Cardiac muscle cell (in vitro differentiated cells and primary cell): ENCODE measurements around the gene CCDC14. TPM values are rescaled to one million over a fixed set of nuclear protein-coding genes. Genes with fewer than 3 reads are reported as not detected.

ENCODE experiments used
- DNase-seq, 2 donors: peaks; one replicate each; pipeline versions ENCODE4 v3.0.0 to v3.0.0-alpha.2; 2010 to 2017; ENCODE audit warnings: low read depth in 1 of 2, low spot score in 1 of 2
- H3K27ac ChIP-seq: fragments of 200-600 bp; sonication (generic); 2 replicates; pipeline ENCODE4 v1.5.1; 2016
- H3K27me3 ChIP-seq: fragments of 200-600 bp; sonication (generic); 2 replicates; pipeline ENCODE4 v1.6.0; 2016; ENCODE audit warnings: control low read depth
- H3K36me3 ChIP-seq: fragments of 200-600 bp; sonication (generic); 2 replicates; pipeline ENCODE4 v1.5.1; 2016; ENCODE audit warnings: control low read depth
- H3K4me1 ChIP-seq: fragments of 200-600 bp; sonication (generic); 2 replicates; pipeline ENCODE4 v1.8.1; 2017; ENCODE audit warnings: low read depth, mild to moderate bottlenecking, mixed run types
- H3K4me3 ChIP-seq: fragments of 200-600 bp; sonication (generic); 2 replicates; pipeline ENCODE4 v1.5.1; 2016; ENCODE audit warnings: mild to moderate bottlenecking
- H3K9me3 ChIP-seq: fragments of 200-600 bp; sonication (generic); 2 replicates; pipeline ENCODE4 v1.5.1; 2017; ENCODE audit warnings: low read depth, mild to moderate bottlenecking, control low read depth
- CTCF ChIP-seq: IDR thresholded peaks from 2 replicates; pipeline ENCODE4 v1.5.1; 2012; ENCODE audit warnings: low read depth, mild to moderate bottlenecking, low read length
- polyA plus RNA-seq: library from polyadenylated mRNA; unstranded; fragments of >200 nt; fragmentation: Nextera tagmentation; extraction: Ambion mirVana; gene quantifications from 2 replicates; pipeline ENCODE4 v1.2.1, GENCODE V29; 2016
- total RNA-seq: library from RNA; depleted of rRNA; stranded (reverse); fragments of >200 nt; gene quantifications from 2 replicates; pipeline ENCODE4 v1.2.3, GENCODE V29; 2016

Gene CCDC14
- total and polyA plus RNA-seq, 2 experiments from 2014 or later: 16.9 to 45.5 TPM

DNA sequence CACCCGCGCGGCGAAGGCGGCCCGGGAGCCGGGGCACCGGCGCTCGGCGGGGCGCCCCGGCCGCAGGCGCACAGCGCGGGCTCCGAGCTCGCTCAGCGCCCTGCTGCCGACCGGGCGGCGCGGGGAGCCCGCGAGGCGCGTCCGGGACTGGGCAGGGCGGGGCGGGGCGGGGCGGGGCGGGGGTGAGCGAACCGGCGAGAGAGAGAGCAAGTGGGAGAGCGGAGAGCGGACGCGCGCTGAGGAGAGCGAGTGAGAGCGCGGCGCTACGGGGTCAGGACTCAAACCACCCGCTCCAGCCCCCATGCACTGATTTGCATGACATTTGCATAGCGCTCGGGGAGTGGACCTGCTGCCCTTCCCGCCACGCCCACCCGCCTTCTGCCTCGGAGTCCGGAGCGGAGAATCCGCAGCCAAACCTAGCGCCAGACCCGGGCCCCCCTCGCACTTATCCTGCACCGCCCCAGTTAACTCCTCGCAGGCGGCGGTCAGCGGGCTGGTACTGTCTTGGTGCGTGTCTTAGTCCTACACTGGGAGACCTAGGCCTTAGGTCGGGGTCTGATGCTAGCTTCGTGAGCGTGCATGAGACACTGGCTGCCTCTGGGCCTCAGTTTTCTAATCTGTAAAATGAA, 76.7 kb downstream of the CCDC14 start, which contains the start of gene MYLK:
MYLK (minus strand) TSS at position 130 of the 629 bp plus-strand sequence. CDS start 90,491 bp downstream, outside the sequence.
- peak within 1 kb of the TSS; percentile 51 for H3K4me3 ChIP-seq
- H3K27ac ChIP-seq: no peak within 1 kb of the TSS
- no peaks in the 10 kb centered on the region for H3K36me3 ChIP-seq
- no peak for TF ChIP-seq CTCF
- no peaks in the 10 kb centered on the region for H3K9me3 ChIP-seq
- peaks cover 18% of the 10 kb centered on the region for H3K27me3 ChIP-seq
- peak; percentile 94 for DNase-seq
- no peaks in the 10 kb centered on the region for H3K4me1 ChIP-seq

GRCh38 chr3:123883701-123884202, 77.3 kb downstream of the CCDC14 start:
- no peak overlapping the region for H3K27ac ChIP-seq
- no peaks in the 10 kb centered on the region for H3K4me1 ChIP-seq
- H3K36me3 ChIP-seq: no peaks in the 10 kb centered on the region
- peak overlapping the region; percentile 51 for H3K4me3 ChIP-seq
- H3K9me3 ChIP-seq: no peaks in the 10 kb centered on the region
- TF ChIP-seq CTCF: no peak
- peak; percentile 13 to 34 for DNase-seq
- peaks cover 18% of the 10 kb centered on the region for H3K27me3 ChIP-seq

DNA sequence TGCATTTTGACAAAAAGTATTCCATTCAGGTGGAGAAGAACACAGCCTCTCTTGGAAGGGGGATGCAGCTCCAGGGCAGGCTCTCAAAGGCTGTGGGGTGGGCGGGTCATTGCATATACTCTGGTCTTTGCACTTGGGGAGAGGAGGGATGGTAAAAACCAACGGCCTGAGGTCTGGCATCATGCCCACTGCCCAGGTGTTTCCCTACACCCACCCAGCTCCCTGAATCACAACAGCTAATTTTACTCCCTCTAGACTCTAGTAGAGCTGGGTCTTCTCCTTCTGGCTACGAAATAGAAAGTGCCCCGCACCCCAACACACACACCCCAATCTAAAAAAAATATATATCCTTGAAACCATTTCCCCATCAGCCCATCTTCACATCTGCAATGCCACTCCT, 77.9 kb downstream of the CCDC14 start:
- DNase-seq: no peak

DNA sequence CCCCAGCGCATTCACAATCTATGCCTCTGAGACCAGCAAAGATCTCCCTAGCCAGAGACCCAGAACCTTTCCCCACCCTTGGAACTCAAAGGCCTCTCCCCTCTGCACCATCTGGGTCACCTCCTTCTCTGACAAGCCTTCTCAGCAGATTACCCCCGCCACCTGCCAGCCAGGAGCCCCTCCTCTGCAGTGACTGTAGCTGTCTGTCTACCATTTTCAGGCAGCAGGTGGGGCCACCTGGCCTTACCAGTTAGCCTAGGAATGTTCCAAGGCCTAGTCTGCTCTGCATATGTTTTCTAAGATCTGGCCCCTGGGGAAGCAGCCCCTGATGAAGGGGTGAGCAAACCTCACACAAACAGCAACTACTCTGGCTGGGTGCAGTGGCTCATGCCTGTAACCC, 79.3 kb downstream of the CCDC14 start:
- H3K27ac ChIP-seq: no peak overlapping the region
- H3K27me3 ChIP-seq: peaks cover 18% of the 10 kb centered on the region
- H3K4me1 ChIP-seq: no peaks in the 10 kb centered on the region
- no peak for TF ChIP-seq CTCF
- H3K9me3 ChIP-seq: no peaks in the 10 kb centered on the region
- no peak overlapping the region for H3K4me3 ChIP-seq
- no peak for DNase-seq
- H3K36me3 ChIP-seq: no peaks in the 10 kb centered on the region

More for the DNA sequence above, 77.9 kb downstream of the CCDC14 start:
- H3K36me3 ChIP-seq: no peaks in the 10 kb centered on the region
- H3K9me3 ChIP-seq: no peaks in the 10 kb centered on the region
- no peaks in the 10 kb centered on the region for H3K4me1 ChIP-seq
- no peak overlapping the region for H3K27ac ChIP-seq
- H3K27me3 ChIP-seq: peaks cover 18% of the 10 kb centered on the region
- no peak overlapping the region for H3K4me3 ChIP-seq
- no peak for TF ChIP-seq CTCF

- Histone ChIP-seq H3K9me3 (no peaks in the 10 kb centered on the region), H3K4me1 (no peaks in the 10 kb centered on the region), H3K4me3 (no peak overlapping the region), H3K27ac (no peak overlapping the region), H3K36me3 (no peaks in the 10 kb centered on the region), H3K27me3 (peaks cover 18% of the 10 kb centered on the region)
- DNase-seq: peak; percentile 14 to 66
- peak; percentile 68 for TF ChIP-seq CTCF
These were observed 79.9 kb downstream of the CCDC14 start for GRCh38 chr3:123880998-123881561.
